ENCODE measurements around the gene PSAT1. TPM values are rescaled to one million over a fixed set of nuclear protein-coding genes. Genes with fewer than 3 reads are reported as not detected.

Gene PSAT1
- polyA plus RNA-seq, 1 donor from 2014 or later, result 5.2 TPM

GRCh38 chr9:78320030-78320693 is 23.2 kb downstream of the PSAT1 start:
- peaks cover 6% of the 10 kb centered on the region for H3K36me3 Mint-ChIP-seq
- H3K4me3 Mint-ChIP-seq, result no peak overlapping the region
- H3K9me3 Mint-ChIP-seq, result no peaks in the 10 kb centered on the region
- H3K4me1 Mint-ChIP-seq, result no peaks in the 10 kb centered on the region
- H3K27ac Mint-ChIP-seq, result no peak overlapping the region
- H3K27me3 Mint-ChIP-seq, result no peaks in the 10 kb centered on the region

- Mint-ChIP-seq H3K9me3 (no peaks in the 10 kb centered on the region), H3K27me3 (no peaks in the 10 kb centered on the region), H3K36me3 (peaks cover 6% of the 10 kb centered on the region)
These were observed 24.1 kb downstream of the PSAT1 start for GRCh38 chr9:78320875-78321496.

GRCh38 chr9:78321505-78321904 is 24.6 kb downstream of the PSAT1 start:
- peaks cover 5% of the 10 kb centered on the region for H3K36me3 Mint-ChIP-seq
- no peaks in the 10 kb centered on the region for H3K4me1 Mint-ChIP-seq
- no peaks in the 10 kb centered on the region for H3K9me3 Mint-ChIP-seq
- H3K27me3 Mint-ChIP-seq, result no peaks in the 10 kb centered on the region
- no peak overlapping the region for H3K27ac Mint-ChIP-seq
- H3K4me3 Mint-ChIP-seq, result no peak overlapping the region

More at GRCh38 chr9:78320875-78321496, 24.1 kb downstream of the PSAT1 start:
- H3K4me1 Mint-ChIP-seq, result no peaks in the 10 kb centered on the region
- no peak overlapping the region for H3K4me3 Mint-ChIP-seq
- no peak overlapping the region for H3K27ac Mint-ChIP-seq

GRCh38 chr9:78324068-78324650 is 27.2 kb downstream of the PSAT1 start:
- Mint-ChIP-seq H3K4me3 (no peak overlapping the region), H3K27ac (no peak overlapping the region), H3K27me3 (no peaks in the 10 kb centered on the region), H3K9me3 (no peaks in the 10 kb centered on the region), H3K36me3 (peaks cover 3% of the 10 kb centered on the region), H3K4me1 (no peaks in the 10 kb centered on the region)

GRCh38 chr9:78324682-78325081 is 27.8 kb downstream of the PSAT1 start:
- H3K4me1 Mint-ChIP-seq, result no peaks in the 10 kb centered on the region
- no peak overlapping the region for H3K27ac Mint-ChIP-seq
- H3K4me3 Mint-ChIP-seq, result no peak overlapping the region
- H3K27me3 Mint-ChIP-seq, result no peaks in the 10 kb centered on the region
- H3K36me3 Mint-ChIP-seq, result peaks cover 3% of the 10 kb centered on the region
- no peaks in the 10 kb centered on the region for H3K9me3 Mint-ChIP-seq

- no peaks in the 10 kb centered on the region for H3K9me3 Mint-ChIP-seq
These were observed 28.4 kb downstream of the PSAT1 start for GRCh38 chr9:78325343-78325742.

GRCh38 chr9:78325846-78326360 is 29.0 kb downstream of the PSAT1 start:
- no peaks in the 10 kb centered on the region for H3K9me3 Mint-ChIP-seq
- H3K4me1 Mint-ChIP-seq, result no peaks in the 10 kb centered on the region
- H3K36me3 Mint-ChIP-seq, result peaks cover 6% of the 10 kb centered on the region
- H3K4me3 Mint-ChIP-seq, result no peak overlapping the region
- H3K27ac Mint-ChIP-seq, result no peak overlapping the region
- no peaks in the 10 kb centered on the region for H3K27me3 Mint-ChIP-seq

More at GRCh38 chr9:78325343-78325742, 28.4 kb downstream of the PSAT1 start:
- Mint-ChIP-seq H3K27me3 (no peaks in the 10 kb centered on the region), H3K27ac (no peak overlapping the region), H3K36me3 (peaks cover 3% of the 10 kb centered on the region), H3K4me1 (no peaks in the 10 kb centered on the region), H3K4me3 (no peak overlapping the region)

- Mint-ChIP-seq H3K4me3 (no peak overlapping the region), H3K27ac (no peak overlapping the region), H3K9me3 (no peaks in the 10 kb centered on the region), H3K4me1 (no peaks in the 10 kb centered on the region), H3K27me3 (no peaks in the 10 kb centered on the region), H3K36me3 (peaks cover 5% of the 10 kb centered on the region)
These were observed 29.6 kb downstream of the PSAT1 start for GRCh38 chr9:78326564-78326963.

GRCh38 chr9:78332381-78332780 is 35.5 kb downstream of the PSAT1 start:
- no peaks in the 10 kb centered on the region for H3K4me1 Mint-ChIP-seq
- H3K27me3 Mint-ChIP-seq, result peaks cover 3% of the 10 kb centered on the region
- H3K9me3 Mint-ChIP-seq, result peaks cover 0 to 10% (median 3%) of the 10 kb centered on the region in 3 donors
- H3K36me3 Mint-ChIP-seq, result peaks cover 10% of the 10 kb centered on the region
- no peak overlapping the region for H3K27ac Mint-ChIP-seq
- no peak overlapping the region for H3K4me3 Mint-ChIP-seq

- H3K27me3 Mint-ChIP-seq, result no peaks in the 10 kb centered on the region
- H3K9me3 Mint-ChIP-seq, result no peaks in the 10 kb centered on the region
- H3K4me1 Mint-ChIP-seq, result peaks cover 0 to 5% (median 0%) of the 10 kb centered on the region in 3 donors
- no peak overlapping the region for H3K4me3 Mint-ChIP-seq
- no peak overlapping the region for H3K27ac Mint-ChIP-seq
- H3K36me3 Mint-ChIP-seq, result peaks cover 3% of the 10 kb centered on the region
These were observed 51.9 kb downstream of the PSAT1 start for GRCh38 chr9:78348848-78349247.

- Mint-ChIP-seq H3K27me3 (no peaks in the 10 kb centered on the region), H3K4me3 (peak overlapping the region in 1 of 4 donors; percentile 18), H3K27ac (no peak overlapping the region), H3K36me3 (peaks cover 6% of the 10 kb centered on the region), H3K4me1 (peaks cover 0 to 5% (median 0%) of the 10 kb centered on the region in 3 donors), H3K9me3 (peaks cover 0 to 4% (median 0%) of the 10 kb centered on the region in 3 donors)
These were observed 54.9 kb downstream of the PSAT1 start for GRCh38 chr9:78351816-78352215.

GRCh38 chr9:78354324-78354973 is 57.5 kb downstream of the PSAT1 start:
- no peak overlapping the region for H3K27ac Mint-ChIP-seq
- H3K9me3 Mint-ChIP-seq, result peaks cover 0 to 5% (median 0%) of the 10 kb centered on the region in 3 donors
- no peaks in the 10 kb centered on the region for H3K27me3 Mint-ChIP-seq
- peaks cover 6% of the 10 kb centered on the region for H3K36me3 Mint-ChIP-seq
- peaks cover 0 to 8% (median 4%) of the 10 kb centered on the region in 3 donors for H3K4me1 Mint-ChIP-seq
- H3K4me3 Mint-ChIP-seq, result no peak overlapping the region

GRCh38 chr9:78354989-78355388 is 58.1 kb downstream of the PSAT1 start:
- H3K27me3 Mint-ChIP-seq, result no peaks in the 10 kb centered on the region
- peaks cover 0 to 5% (median 0%) of the 10 kb centered on the region in 3 donors for H3K9me3 Mint-ChIP-seq

GRCh38 chr9:78356634-78357033 is 59.7 kb downstream of the PSAT1 start:
- H3K4me3 Mint-ChIP-seq, result no peak overlapping the region
- H3K27ac Mint-ChIP-seq, result no peak overlapping the region
- peaks cover 0 to 8% (median 4%) of the 10 kb centered on the region in 3 donors for H3K4me1 Mint-ChIP-seq
- H3K27me3 Mint-ChIP-seq, result no peaks in the 10 kb centered on the region
- H3K9me3 Mint-ChIP-seq, result peaks cover 0 to 5% (median 0%) of the 10 kb centered on the region in 3 donors
- peaks cover 6% of the 10 kb centered on the region for H3K36me3 Mint-ChIP-seq

More at GRCh38 chr9:78354989-78355388, 58.1 kb downstream of the PSAT1 start:
- H3K4me3 Mint-ChIP-seq, result no peak overlapping the region
- H3K4me1 Mint-ChIP-seq, result peaks cover 0 to 8% (median 4%) of the 10 kb centered on the region in 3 donors
- no peak overlapping the region for H3K27ac Mint-ChIP-seq
- H3K36me3 Mint-ChIP-seq, result peaks cover 6% of the 10 kb centered on the region
